Measurements from ENCODE around the gene FAM171A2.
A peak's percentile ranks its signal among the peaks of the same experiment; 100 is the strongest.
"Not testable (repeated sequence)": the region's sequence is repeated elsewhere in the genome, so short reads cannot be mapped to it uniquely, and the experiment has no call there.

FAM171A2 gene

GRCh38 chr17:44363613-44364159, at the start of gene FAM171A2:
Gene FAM171A2 (minus strand): TSS chr17:44363853. CDS start chr17:44363714, 139 bp downstream.
- H3K36me3 ChIP-seq (ENCODE audit: insufficient read depth, low read length), result no peaks in the 10 kb centered on the region
- H3K9ac ChIP-seq (ENCODE audit: low read length), result no peak within 1 kb of the TSS
- peaks cover 0 to 14% of the 10 kb centered on the region in 2 donors for H3K27me3 ChIP-seq (ENCODE audit: control insufficient read depth in 1 of 2, insufficient read depth in 2 of 2, low read length in 2 of 2)
- H3K4me1 ChIP-seq (ENCODE audit: insufficient read depth, low read length), result peaks cover 16% of the 10 kb centered on the region
- peak within 1 kb of the TSS; percentile 56 to 67 for H3K4me3 ChIP-seq (ENCODE audit: low read depth in 1 of 2, low read length in 2 of 2)
- no peak within 1 kb of the TSS for H3K27ac ChIP-seq (ENCODE audit: low read depth, low read length)
- no peaks in the 10 kb centered on the region for H3K9me3 ChIP-seq (ENCODE audit: low read length)

GRCh38 chr17:44409309-44410028, 45.8 kb upstream of the FAM171A2 start:
- Histone ChIP-seq H3K36me3 (ENCODE audit: insufficient read depth, low read length) (peaks cover 5% of the 10 kb centered on the region), H3K9ac (ENCODE audit: low read length) (no peak overlapping the region), H3K9me3 (ENCODE audit: low read length) (no peaks in the 10 kb centered on the region)

GRCh38 chr17:44408786-44409185, 45.1 kb upstream of the FAM171A2 start:
- H3K27me3 ChIP-seq (ENCODE audit: control insufficient read depth in 1 of 2, insufficient read depth in 2 of 2, low read length in 2 of 2), result no peaks in the 10 kb centered on the region
- peaks cover 5% of the 10 kb centered on the region for H3K36me3 ChIP-seq (ENCODE audit: insufficient read depth, low read length)

More at GRCh38 chr17:44409309-44410028, 45.8 kb upstream of the FAM171A2 start:
- H3K27ac ChIP-seq (ENCODE audit: low read depth, low read length), result no peak overlapping the region
- H3K4me1 ChIP-seq (ENCODE audit: insufficient read depth, low read length), result no peaks in the 10 kb centered on the region
- no peaks in the 10 kb centered on the region for H3K27me3 ChIP-seq (ENCODE audit: control insufficient read depth in 1 of 2, insufficient read depth in 2 of 2, low read length in 2 of 2)
- H3K4me3 ChIP-seq (ENCODE audit: low read depth in 1 of 2, low read length in 2 of 2), result no peak overlapping the region

GRCh38 chr17:44402564-44403172, 39.0 kb upstream of the FAM171A2 start:
- Histone ChIP-seq H3K36me3 (ENCODE audit: insufficient read depth, low read length) (peaks cover 51% of the 10 kb centered on the region), H3K9ac (ENCODE audit: low read length) (no peak overlapping the region), H3K4me1 (ENCODE audit: insufficient read depth, low read length) (no peaks in the 10 kb centered on the region), H3K27ac (ENCODE audit: low read depth, low read length) (no peak overlapping the region), H3K27me3 (ENCODE audit: control insufficient read depth in 1 of 2, insufficient read depth in 2 of 2, low read length in 2 of 2) (no peaks in the 10 kb centered on the region), H3K9me3 (ENCODE audit: low read length) (no peaks in the 10 kb centered on the region), H3K4me3 (ENCODE audit: low read depth in 1 of 2, low read length in 2 of 2) (no peak overlapping the region)

More at GRCh38 chr17:44408786-44409185, 45.1 kb upstream of the FAM171A2 start:
- Histone ChIP-seq H3K4me1 (ENCODE audit: insufficient read depth, low read length) (no peaks in the 10 kb centered on the region), H3K9ac (ENCODE audit: low read length) (no peak overlapping the region), H3K9me3 (ENCODE audit: low read length) (no peaks in the 10 kb centered on the region), H3K27ac (ENCODE audit: low read depth, low read length) (no peak overlapping the region), H3K4me3 (ENCODE audit: low read depth in 1 of 2, low read length in 2 of 2) (no peak overlapping the region)

- H3K27me3 ChIP-seq (ENCODE audit: control insufficient read depth in 1 of 2, insufficient read depth in 2 of 2, low read length in 2 of 2), result no peaks in the 10 kb centered on the region
- H3K9ac ChIP-seq (ENCODE audit: low read length), result no peak overlapping the region
- peaks cover 50% of the 10 kb centered on the region for H3K36me3 ChIP-seq (ENCODE audit: insufficient read depth, low read length)
- no peak overlapping the region for H3K4me3 ChIP-seq (ENCODE audit: low read depth in 1 of 2, low read length in 2 of 2)
- H3K27ac ChIP-seq (ENCODE audit: low read depth, low read length), result no peak overlapping the region
- H3K9me3 ChIP-seq (ENCODE audit: low read length), result no peaks in the 10 kb centered on the region
- no peaks in the 10 kb centered on the region for H3K4me1 ChIP-seq (ENCODE audit: insufficient read depth, low read length)
These were observed 36.7 kb upstream of the FAM171A2 start for GRCh38 chr17:44400226-44400847.

GRCh38 chr17:44398692-44399691, 35.3 kb upstream of the FAM171A2 start:
- H3K9me3 ChIP-seq (ENCODE audit: low read length), result no peaks in the 10 kb centered on the region
- H3K4me1 ChIP-seq (ENCODE audit: insufficient read depth, low read length), result no peaks in the 10 kb centered on the region
- peaks cover 50% of the 10 kb centered on the region for H3K36me3 ChIP-seq (ENCODE audit: insufficient read depth, low read length)
- H3K27me3 ChIP-seq (ENCODE audit: control insufficient read depth in 1 of 2, insufficient read depth in 2 of 2, low read length in 2 of 2), result no peaks in the 10 kb centered on the region
- no peak overlapping the region for H3K9ac ChIP-seq (ENCODE audit: low read length)
- no peak overlapping the region for H3K4me3 ChIP-seq (ENCODE audit: low read depth in 1 of 2, low read length in 2 of 2)
- H3K27ac ChIP-seq (ENCODE audit: low read depth, low read length), result no peak overlapping the region

GRCh38 chr17:44397479-44398440, 34.1 kb upstream of the FAM171A2 start:
- Histone ChIP-seq H3K36me3 (ENCODE audit: insufficient read depth, low read length) (peaks cover 45% of the 10 kb centered on the region), H3K4me1 (ENCODE audit: insufficient read depth, low read length) (no peaks in the 10 kb centered on the region), H3K9me3 (ENCODE audit: low read length) (no peaks in the 10 kb centered on the region), H3K9ac (ENCODE audit: low read length) (no peak overlapping the region), H3K4me3 (ENCODE audit: low read depth in 1 of 2, low read length in 2 of 2) (no peak overlapping the region), H3K27ac (ENCODE audit: low read depth, low read length) (no peak overlapping the region), H3K27me3 (ENCODE audit: control insufficient read depth in 1 of 2, insufficient read depth in 2 of 2, low read length in 2 of 2) (no peaks in the 10 kb centered on the region)

- Histone ChIP-seq H3K27ac (ENCODE audit: low read depth, low read length) (no peak overlapping the region), H3K4me3 (ENCODE audit: low read depth in 1 of 2, low read length in 2 of 2) (no peak overlapping the region), H3K9ac (ENCODE audit: low read length) (no peak overlapping the region), H3K36me3 (ENCODE audit: insufficient read depth, low read length) (peaks cover 40% of the 10 kb centered on the region), H3K9me3 (ENCODE audit: low read length) (no peaks in the 10 kb centered on the region), H3K4me1 (ENCODE audit: insufficient read depth, low read length) (no peaks in the 10 kb centered on the region), H3K27me3 (ENCODE audit: control insufficient read depth in 1 of 2, insufficient read depth in 2 of 2, low read length in 2 of 2) (no peaks in the 10 kb centered on the region)
These were observed 33.3 kb upstream of the FAM171A2 start for GRCh38 chr17:44396946-44397345.

- no peak overlapping the region for H3K27ac ChIP-seq (ENCODE audit: low read depth, low read length)
- H3K36me3 ChIP-seq (ENCODE audit: insufficient read depth, low read length), result peaks cover 24% of the 10 kb centered on the region
- no peak overlapping the region for H3K9ac ChIP-seq (ENCODE audit: low read length)
- H3K4me3 ChIP-seq (ENCODE audit: low read depth in 1 of 2, low read length in 2 of 2), result no peak overlapping the region
- H3K27me3 ChIP-seq (ENCODE audit: control insufficient read depth in 1 of 2, insufficient read depth in 2 of 2, low read length in 2 of 2), result no peaks in the 10 kb centered on the region
- H3K9me3 ChIP-seq (ENCODE audit: low read length), result no peaks in the 10 kb centered on the region
- H3K4me1 ChIP-seq (ENCODE audit: insufficient read depth, low read length), result no peaks in the 10 kb centered on the region
These were observed 31.2 kb upstream of the FAM171A2 start for GRCh38 chr17:44394833-44395232.

GRCh38 chr17:44394112-44394511, 30.5 kb upstream of the FAM171A2 start:
- not testable (repeated sequence) for H3K4me3 ChIP-seq (ENCODE audit: low read depth in 1 of 2, low read length in 2 of 2); H3K9ac ChIP-seq (ENCODE audit: low read length); H3K9me3 ChIP-seq (ENCODE audit: low read length); H3K27me3 ChIP-seq (ENCODE audit: control insufficient read depth in 1 of 2, insufficient read depth in 2 of 2, low read length in 2 of 2); H3K4me1 ChIP-seq (ENCODE audit: insufficient read depth, low read length); H3K27ac ChIP-seq (ENCODE audit: low read depth, low read length)
- peaks cover 17% of the 10 kb centered on the region for H3K36me3 ChIP-seq (ENCODE audit: insufficient read depth, low read length)
